Activated CD4-positive, alpha-beta T cell treated with anti-CD3 and anti-CD28 coated beads, Interleukin-10, Interleukin-2, amounts not matched to agents 100 ng/mL and 50 ng/mL, durations not matched to agents 16 hours and 8 hours (primary cell): Measurements from ENCODE around the gene DBNL.

ENCODE experiments used
- DNase-seq: peaks from one replicate; pipeline ENCODE4 v3.0.0-alpha.2; 2020

DBNL gene

DNA sequence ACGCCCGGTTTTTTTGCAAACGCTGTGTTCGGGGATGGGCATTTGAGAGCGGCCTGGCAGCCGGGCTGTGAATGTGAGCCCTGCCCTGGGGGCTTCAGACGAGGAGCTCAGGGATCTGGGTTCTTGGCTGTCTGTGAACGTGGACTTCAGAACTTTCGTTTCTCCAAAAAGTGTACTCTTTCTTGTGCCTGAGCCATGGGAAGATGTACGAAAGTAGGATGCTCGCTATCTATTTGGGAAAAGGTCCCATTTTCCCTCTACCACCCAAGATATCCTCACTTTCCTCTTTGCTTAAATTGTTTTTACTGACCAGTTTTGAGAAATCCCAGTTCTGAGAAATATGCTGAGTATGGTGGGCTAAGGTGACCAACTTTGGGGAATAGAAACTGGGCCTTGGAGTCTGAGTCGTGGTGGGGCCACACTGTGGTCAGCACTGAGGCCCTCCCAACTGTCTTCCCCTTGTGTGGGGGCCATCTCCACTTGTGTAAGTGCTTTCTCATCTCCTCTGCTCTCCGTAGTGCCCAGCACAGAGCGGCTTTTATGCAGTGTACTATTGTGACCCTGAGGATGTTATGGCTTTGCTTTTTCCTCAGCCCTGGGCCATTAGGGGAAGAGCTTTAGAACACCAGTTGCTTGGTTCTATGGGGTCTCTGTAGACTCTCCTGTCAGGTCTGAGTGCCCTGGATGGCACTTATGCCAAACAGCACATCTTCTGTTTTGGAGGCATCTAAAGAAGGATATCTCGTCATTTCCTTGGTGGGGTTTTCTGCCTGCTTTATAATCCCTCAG, 918 bp downstream of the DBNL start:
- no peak for DNase-seq

DNA sequence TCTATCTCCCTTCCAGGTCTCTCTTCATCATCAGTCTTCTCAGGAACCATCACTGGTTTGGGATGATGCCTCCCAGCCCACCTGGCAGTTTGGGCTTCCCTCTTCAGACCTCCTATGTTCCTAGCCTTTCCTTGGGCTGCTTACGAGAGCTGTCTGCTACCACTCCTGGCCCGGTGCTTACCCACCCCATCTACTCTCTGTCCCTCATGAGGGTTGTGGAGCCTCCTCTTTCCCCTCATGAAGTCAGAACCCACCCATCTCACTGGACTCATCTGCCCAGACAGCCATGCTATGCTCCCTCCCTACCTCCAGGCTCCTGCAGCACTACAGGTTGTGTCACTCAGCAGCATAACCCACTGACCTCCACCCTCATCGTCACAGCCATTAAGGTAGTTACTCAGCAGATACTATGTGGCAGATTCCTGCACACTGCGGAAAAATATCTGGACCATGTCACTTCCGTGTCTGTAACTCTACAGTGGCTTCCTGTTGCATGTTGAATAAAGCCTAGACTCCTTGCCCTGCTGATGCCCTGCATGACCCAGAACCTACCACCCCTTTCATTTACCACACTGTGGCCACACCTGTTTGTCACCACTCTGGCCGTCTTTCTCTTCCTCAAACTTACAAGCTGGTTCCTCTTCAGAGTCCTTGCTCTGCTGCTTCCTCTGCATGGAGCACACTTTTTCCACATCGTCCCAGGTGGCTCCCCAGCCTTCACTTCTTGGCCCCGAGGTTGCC, 2.0 kb downstream of the DBNL start:
- peak; percentile 75 for DNase-seq

DNA sequence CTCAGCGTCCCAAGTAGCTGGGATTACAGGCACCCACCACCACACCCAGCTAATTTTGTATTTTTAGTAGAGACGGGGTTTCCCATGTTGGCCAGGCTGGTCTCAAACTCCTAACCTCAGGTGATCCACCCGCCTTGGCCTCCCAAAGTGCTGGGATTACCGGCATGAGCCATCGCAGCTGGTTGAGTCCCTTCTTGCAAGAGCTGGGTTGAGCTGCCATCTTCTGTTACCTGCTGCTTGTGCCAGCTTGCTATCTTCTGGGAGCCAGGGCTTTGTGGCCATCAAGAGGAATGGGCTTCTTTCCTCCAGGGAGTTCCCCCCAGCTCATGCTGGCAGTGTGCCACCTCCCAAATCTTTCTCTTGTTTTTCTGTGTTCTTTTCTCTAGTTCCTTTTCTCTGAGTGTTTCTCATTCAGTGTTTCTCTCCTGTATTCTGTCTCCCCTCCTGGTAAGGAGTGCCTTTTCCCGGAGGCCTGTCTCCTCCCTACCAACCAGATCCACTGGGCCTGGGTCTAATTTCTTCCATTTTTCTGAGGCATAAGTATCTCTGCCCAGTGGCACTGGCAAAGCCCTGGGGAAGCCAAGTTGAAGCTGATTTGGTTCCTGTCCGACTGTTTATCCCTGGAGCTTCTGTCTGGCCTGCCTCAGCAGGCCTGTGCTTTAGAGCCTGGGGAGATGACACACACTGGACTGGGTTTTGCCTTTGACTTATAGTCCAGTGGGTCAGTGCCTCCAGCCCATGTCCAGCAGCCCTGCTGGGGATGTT, 3.7 kb downstream of the DBNL start:
- no peak for DNase-seq

DNA sequence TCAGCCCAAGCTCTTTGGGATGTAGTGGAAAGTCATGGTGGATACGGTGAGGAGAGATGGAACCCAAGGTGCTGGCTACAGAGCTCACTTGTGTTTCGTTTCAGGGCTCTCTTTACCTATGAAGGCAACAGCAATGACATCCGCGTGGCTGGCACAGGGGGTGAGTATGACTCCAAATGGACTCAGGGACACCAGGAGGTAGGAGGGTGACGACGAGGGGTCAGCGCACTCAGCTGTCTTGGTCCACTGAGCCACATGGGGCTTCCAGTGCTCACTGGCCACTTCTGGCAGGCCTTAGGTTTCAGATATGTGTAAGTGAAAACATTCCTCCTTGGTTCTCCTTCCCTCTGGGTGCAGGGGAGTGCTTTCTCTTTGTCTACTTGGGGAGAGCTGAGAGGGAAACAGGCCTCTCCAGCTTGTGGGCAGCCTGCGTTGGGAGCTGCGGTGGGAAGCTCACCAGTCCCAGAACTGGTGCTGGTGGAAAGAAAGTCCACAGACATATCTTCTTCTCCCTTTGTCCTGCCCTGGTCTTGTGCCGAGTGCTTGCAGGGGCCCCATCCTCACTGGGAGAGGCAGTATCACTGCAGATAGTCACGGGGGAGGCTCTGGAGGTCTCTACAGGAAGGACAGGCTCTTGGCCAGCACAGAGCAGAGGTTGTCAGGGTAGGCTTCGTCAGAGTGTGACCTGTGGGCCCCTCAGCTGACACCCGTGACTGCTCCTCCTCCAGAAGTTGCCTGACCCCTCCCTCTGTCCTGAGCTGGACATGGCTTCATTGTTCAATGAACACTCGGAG, 5.8 kb downstream of the DBNL start:
- no peak for DNase-seq

DNA sequence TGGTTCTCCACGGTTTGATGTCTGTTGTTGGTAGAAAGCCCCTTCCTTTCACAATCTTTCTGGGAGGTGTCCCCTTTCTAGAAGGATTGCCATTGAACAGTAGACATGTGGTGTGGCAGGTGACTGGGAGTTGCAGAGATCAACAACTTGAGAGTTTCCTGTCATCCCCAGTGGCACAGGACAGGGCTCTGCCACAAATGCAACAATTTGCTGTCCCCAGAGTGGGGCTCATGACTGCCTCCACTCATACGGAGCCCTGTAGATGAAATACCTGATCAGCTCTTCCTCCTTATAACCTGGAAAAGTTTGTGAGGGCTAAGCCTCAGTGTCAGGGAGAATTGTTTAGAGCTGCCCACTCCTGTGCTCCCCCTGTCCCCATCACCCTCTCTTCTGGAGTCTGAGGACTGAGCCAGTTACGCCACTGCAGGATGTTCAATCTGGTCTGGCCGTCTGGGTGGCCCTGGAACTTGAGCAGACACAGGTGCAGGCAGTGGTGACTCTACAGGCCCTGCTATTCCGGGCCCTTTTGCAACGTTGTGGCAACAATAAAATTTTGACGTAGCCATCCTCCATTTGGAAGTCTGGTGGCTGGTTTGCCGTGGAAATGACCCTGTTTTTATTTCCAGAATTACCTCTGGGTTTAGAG, 6.5 kb downstream of the DBNL start:
- no peak for DNase-seq

DNA sequence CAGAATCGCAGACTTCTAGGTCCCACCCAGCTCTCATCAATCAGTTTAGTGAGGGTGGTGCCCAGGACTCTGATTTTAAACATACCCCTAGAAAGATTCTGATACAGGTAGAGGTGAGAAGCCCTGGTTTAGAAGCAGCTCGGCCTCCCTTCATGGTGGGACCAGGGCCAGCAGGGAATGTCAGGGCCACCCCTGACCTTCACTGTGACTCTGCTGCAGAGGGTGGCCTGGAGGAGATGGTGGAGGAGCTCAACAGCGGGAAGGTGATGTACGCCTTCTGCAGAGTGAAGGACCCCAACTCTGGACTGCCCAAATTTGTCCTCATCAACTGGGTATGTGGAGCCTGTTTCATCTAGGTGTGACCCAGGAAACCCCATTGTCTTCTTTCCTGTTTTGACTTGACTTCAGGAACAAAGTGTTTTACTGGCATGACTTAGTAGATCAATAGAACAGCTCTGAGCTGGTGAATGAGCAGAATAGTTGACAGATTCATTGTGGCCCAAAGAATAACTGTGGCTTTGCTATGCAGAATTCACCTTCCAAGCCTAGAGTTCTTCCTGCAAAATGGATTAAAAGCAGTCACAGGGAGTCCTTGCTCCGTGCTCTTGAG, 7.2 kb downstream of the DBNL start:
- DNase-seq: no peak

DNA sequence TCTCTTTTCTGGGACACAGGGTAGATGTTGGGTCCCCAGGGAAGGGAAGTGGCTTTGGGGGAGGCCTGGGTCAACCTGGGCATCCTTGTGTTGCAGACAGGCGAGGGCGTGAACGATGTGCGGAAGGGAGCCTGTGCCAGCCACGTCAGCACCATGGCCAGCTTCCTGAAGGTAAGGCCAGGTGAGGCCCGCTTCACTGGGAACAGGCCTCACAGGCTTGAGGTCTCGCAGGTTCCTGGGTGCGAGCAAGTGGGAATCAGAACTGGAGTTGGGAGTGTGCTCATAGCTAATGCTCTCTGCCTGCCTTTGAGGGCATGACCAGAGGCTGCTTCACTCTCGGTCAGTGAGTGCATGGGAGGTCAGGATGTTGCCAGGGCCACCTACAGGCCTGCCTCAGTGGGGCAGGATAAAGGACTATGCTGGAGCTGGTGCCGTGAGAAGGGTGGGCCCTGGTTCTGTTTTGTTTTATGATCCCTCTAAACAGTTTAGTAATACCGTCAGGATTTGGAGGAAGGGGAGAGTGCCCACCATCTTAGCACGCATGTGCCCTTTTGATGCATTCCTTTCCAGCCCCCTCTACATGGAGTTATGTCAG, 8.4 kb downstream of the DBNL start:
- DNase-seq: no peak

DNA sequence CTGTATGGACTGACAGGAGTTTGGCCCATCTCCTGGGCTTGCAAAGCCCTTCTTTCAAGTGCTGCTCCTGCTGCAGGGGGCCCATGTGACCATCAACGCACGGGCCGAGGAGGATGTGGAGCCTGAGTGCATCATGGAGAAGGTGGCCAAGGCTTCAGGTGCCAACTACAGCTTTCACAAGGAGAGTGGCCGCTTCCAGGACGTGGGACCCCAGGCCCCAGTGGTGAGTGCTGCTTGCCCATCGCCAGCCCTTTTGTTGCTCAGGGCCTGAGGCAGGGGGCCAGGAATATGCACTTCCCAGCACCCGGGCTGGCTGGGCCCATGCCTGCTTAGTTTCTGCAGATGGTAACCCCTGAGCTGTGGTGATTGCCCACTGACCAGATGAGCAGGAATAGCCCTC, 12.2 kb downstream of the DBNL start:
- DNase-seq: no peak

DNA sequence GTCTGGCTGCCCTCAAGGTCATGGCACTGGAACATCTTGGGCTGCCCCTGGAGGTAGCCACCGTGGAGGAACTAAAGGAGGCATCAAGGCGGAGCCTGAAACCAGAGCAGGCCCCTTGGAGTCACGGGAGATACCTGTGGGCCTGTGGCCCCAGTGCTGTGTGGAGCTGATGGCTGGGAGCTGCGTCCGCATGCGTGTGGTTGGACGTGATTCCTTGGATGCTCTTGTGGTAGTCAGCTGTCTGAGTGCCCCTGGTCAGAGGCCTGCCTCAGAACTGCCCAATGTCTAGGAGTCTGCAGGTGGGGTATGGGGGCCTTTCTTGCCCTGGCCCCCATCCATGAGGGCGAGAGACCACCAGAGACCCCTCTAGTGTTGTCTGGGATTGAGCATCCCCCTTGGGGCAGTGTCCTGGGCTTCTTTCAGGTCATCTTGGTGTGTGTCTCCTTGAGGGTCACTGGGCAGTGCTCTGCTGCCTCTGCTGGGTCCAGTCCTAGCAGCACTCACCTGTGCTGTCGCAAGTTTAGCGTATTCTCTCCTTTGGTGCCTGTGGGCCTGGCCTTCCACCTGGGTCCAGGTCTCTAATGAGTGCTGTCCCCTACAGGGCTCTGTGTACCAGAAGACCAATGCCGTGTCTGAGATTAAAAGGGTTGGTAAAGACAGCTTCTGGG, 12.8 kb downstream of the DBNL start:
- DNase-seq: no peak

DNA sequence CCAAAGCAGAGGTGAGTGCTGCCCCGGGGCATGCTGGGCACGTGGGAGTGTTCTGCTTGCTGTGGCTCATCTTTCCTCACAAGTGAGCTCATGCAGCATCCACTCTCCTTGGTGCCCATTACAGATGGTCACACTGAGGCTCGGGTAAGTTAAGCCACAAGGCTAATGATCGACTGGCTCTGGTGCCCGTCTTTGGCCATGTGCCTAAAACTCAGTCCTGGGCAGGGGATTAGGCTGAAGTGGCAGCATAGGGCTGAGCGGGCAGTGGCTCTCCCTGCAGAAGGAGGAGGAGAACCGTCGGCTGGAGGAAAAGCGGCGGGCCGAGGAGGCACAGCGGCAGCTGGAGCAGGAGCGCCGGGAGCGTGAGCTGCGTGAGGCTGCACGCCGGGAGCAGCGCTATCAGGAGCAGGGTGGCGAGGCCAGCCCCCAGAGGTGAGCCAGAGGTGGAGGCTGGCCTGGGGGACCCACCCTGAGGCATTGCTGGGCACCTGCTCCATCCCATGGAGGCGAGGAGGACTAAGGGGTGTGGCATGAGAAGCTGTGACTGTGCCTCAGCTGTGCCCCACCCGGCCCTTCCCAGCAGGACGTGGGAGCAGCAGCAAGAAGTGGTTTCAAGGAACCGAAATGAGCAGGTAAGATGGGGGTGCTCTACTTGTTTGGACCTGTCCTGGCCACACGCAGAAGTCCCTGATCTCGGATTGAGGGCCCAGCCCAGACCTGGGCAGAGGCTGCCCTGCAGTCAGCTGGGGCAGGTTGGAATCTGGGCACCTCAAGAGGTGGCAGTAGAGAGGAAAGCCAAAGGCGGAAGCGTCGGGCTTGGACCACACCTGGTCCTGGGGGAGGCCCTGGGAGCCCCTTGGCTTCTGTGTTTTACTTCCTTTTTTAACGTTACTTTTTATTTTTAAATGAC, 13.6 kb downstream of the DBNL start:
- DNase-seq: no peak

DNA sequence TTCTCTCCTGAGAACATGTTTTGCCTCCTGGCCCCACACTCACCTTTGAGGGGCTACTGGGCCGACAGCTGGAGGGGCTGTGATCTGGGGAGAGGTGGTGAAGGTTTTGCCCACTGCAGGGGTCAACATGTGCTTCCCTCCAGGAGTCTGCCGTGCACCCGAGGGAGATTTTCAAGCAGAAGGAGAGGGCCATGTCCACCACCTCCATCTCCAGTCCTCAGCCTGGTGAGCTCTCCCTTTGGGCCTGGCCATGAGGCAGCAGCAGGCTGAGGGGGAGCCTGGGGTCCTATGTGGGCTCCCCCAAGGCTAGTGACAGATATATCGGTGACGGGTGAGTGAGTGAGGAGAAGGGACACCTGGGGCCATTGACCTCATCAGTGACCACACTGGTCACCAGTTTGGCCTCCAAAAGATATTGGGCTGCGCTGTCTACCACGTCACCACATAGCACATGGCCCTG, 14.3 kb downstream of the DBNL start:
- DNase-seq: no peak

DNA sequence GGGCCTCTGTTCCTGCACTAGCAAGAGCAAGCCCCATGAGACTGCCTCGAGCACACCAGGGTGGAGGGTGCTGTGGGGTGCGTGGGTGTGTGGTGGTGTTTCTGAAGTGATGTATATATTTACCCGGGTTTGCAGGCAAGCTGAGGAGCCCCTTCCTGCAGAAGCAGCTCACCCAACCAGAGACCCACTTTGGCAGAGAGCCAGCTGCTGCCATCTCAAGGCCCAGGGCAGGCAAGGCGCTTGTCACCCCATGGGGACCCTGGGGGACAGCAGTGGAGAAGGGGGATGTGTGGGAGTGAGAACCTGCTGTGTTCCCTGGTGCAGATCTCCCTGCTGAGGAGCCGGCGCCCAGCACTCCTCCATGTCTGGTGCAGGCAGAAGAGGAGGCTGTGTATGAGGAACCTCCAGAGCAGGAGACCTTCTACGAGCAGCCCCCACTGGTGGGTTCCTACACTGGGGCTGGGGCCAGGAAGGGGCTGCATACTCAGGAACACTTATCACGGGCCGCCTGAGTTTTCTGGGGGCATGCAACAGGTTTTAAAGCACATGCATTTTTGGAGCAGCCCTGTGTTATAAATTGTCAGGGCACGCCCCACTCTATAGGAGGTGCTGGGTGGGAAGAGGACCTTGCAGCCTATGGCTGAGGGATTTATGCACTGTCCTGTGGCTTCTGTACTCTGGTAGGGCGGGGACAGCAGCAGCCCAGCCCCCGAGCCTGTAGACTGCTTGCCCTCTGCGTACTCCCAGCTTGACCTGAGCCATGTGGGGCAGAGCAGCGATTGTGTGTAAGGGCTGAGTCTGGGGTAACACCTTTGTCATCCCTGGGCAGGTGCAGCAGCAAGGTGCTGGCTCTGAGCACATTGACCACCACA, 15.0 kb downstream of the DBNL start:
- no peak for DNase-seq

DNA sequence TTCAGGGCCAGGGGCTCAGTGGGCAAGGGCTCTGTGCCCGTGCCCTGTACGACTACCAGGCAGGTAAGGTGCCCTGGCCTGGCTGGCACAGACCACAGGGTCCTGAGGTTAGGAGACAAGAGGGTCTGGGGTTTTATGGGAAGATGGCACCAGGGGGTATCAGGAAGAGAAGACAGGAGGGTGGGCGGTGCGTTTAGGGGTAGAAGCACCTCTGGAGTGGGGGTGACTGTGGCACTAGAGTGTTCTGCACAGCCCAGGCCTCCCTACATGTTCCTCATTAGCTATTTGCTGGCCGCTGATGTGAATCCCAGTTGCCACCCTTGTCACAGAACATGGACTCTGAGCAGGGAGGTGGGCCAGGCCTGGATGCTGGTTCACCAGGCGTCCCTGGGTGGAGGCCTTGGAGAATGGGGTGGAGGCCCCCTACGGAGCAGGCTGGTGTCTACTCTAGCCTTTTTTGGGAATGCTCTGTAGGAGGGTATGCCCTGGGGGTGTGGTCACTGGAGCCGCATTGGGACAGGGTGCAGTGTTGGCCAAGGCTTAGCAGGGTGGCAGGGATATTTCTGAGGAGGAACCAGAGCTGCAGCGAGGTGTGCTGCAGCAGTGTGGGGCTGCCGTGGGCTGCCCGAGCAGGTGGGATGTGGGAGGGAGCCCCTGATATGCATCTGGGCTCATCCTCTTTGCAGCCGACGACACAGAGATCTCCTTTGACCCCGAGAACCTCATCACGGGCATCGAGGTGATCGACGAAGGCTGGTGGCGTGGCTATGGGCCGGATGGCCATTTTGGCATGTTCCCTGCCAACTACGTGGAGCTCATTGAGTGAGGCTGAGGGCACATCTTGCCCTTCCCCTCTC, 15.8 kb downstream of the DBNL start:
- no peak for DNase-seq

DNA sequence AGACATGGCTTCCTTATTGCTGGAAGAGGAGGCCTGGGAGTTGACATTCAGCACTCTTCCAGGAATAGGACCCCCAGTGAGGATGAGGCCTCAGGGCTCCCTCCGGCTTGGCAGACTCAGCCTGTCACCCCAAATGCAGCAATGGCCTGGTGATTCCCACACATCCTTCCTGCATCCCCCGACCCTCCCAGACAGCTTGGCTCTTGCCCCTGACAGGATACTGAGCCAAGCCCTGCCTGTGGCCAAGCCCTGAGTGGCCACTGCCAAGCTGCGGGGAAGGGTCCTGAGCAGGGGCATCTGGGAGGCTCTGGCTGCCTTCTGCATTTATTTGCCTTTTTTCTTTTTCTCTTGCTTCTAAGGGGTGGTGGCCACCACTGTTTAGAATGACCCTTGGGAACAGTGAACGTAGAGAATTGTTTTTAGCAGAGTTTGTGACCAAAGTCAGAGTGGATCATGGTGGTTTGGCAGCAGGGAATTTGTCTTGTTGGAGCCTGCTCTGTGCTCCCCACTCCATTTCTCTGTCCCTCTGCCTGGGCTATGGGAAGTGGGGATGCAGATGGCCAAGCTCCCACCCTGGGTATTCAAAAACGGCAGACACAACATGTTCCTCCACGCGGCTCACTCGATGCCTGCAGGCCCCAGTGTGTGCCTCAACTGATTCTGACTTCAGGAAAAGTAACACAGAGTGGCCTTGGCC, 16.6 kb downstream of the DBNL start:
- DNase-seq: no peak

DNA sequence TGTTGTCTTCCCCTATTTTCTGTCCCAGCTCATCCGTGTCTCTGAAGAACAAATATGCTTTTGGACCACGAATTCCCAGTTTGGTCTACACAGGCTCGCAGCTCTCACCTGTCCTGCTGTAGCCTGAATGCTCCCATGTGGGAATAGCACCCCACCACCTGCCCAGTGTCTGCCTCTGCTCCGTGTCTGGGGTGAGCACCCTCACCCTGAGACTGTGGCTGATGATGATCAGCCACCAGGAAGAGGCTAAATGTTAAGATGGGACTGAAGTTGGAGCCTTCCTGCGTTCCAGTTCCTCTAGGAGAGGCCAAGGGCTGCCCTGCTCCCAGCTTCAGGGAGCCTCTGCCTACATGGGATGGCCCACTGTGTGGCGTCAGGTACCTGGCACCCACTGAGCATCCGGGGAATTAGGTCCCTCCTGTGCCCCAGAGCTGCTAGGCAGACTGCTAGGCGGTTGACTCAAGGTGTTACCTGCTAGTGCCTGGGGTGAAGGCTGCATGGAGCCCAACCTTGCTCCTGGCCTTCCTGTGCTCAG, 17.2 kb downstream of the DBNL start:
- DNase-seq: no peak

DNA sequence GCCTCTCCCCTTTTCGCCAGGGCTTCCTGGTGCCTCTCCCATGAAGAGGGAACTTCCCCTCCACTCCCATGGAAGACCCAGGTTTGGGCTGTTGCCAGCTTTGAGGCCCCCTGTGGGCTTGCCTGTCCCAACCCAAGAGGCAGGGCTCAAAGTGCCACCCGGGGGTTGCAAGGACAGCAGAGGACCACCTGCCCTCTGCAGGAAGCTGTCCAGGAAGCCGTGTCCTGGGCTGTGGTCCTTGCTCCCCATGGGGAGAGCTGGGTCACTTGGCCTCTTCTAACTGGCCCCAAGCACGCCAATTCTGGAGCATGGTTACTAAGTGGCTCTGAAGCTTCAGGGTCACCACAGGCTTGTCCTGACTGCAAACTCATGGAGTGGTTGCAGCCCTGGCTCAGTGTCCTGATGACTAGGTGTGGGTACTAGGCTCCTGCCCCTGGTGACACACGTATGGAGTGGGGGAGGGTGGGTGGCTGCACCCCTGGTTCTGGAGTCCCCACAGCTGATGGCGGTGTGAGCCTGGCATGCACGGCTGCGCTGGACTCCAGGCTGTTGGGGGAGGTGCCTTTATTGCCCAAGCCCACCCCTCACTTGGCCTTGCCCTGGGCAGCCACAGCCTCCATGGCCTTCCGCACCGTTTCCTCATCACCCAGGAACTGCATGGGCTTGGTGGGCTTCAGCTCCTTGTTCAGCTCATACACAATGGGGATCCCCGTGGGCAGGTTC, 17.8 kb downstream of the DBNL start:
- no peak for DNase-seq
